GM12878 (cell line): Measurements from ENCODE around the gene LAMA2. TPM values are rescaled to one million over a fixed set of nuclear protein-coding genes. Genes with fewer than 3 reads are reported as not detected.

Experiments used
- ATAC-seq: fragments of 200-7000 bp; cut with Tn5 transposase; 3 replicates; pipeline ENCODE4 v1.9.1; 2020; ENCODE audit warnings: mild to moderate bottlenecking, moderate library complexity
- BruUV-seq: library from RNA; stranded (reverse); fragments of 400-500 nt; replicated peaks from 2 replicates; lab custom pipeline; 2021; lab: Mats Ljungman, UMichigan
- CTCF ChIA-PET: fragments of 300-600 bp; sonication (Branson Sonifier 250); formaldehyde crosslinking; extraction: SDS; loops from one replicate; lab custom pipeline; 2021; ENCODE audit warnings: inconsistent platforms; lab: Yijun Ruan, JAX
- POLR2A ChIA-PET: fragments of 350-600 bp; formaldehyde crosslinking; extraction: SDS; loops from one replicate; lab custom pipeline; 2021; ENCODE audit warnings: inconsistent platforms; lab: Charles Lee
- RAD21 ChIA-PET: fragments of 300-600 bp; sonication (Branson Sonifier 250); formaldehyde crosslinking; loops from one replicate; lab custom pipeline; 2023; ENCODE audit warnings: antibody characterized with exemption; ENCODE audit not compliant: unreplicated experiment; lab: Charles Lee
- SMC1A ChIA-PET: fragments of 300-600 bp; sonication (Branson Sonifier 250); formaldehyde crosslinking; loops from one replicate; lab custom pipeline; 2023; ENCODE audit not compliant: unreplicated experiment, uncharacterized antibody; lab: Charles Lee
- DNase-seq: peaks from one replicate; pipeline ENCODE4 v3.0.0-alpha.2; 2011; ENCODE audit warnings: low read depth, low spot score
- FAIRE-seq: peaks from 3 replicates; lab custom pipeline; 2011; peaks lifted over from hg19 to GRCh38; lab: Jason Lieb, UNC
- H2AFZ ChIP-seq: 2 replicates; pipeline ENCODE4 v1.6.0; 2011; ENCODE audit warnings: low read depth, low read length, control low read depth; ENCODE audit not compliant: control insufficient read depth
- H3K27ac ChIP-seq: 2 replicates; pipeline ENCODE4 v1.5.1; 2011; ENCODE audit warnings: control low read depth; ENCODE audit not compliant: control insufficient read depth, insufficient read depth
- H3K27me3 ChIP-seq, 2 experiments: replicated peaks in 1 of 2; 2 replicates each; pipeline versions ENCODE4 v1.6.0 to v1.6.1; 2011; ENCODE audit warnings: low read length in 1 of 2; ENCODE audit not compliant: control insufficient read depth in 2 of 2, insufficient read depth in 2 of 2
- H3K36me3 ChIP-seq, 2 experiments: 2 replicates each; pipeline ENCODE4 v1.5.1; 2011; ENCODE audit warnings: low read length in 1 of 2; ENCODE audit not compliant: control insufficient read depth in 2 of 2, insufficient read depth in 2 of 2
- H3K4me1 ChIP-seq: 2 replicates; pipeline ENCODE4 v1.6.1; 2011; ENCODE audit warnings: mild to moderate bottlenecking, low read length, moderate library complexity, mixed read lengths; ENCODE audit not compliant: control insufficient read depth, insufficient read depth
- H3K4me2 ChIP-seq: 2 replicates; pipeline ENCODE4 v1.6.0; 2011; ENCODE audit warnings: control low read depth; ENCODE audit not compliant: control insufficient read depth, insufficient read depth
- H3K4me3 ChIP-seq: fragments of 200-600 bp; sonication (generic); 2 replicates; pipeline ENCODE4 v1.5.1; 2016
- H3K79me2 ChIP-seq: 2 replicates; pipeline ENCODE4 v1.6.0; 2011; ENCODE audit warnings: low read length; ENCODE audit not compliant: control insufficient read depth, insufficient read depth
- H3K9ac ChIP-seq: 2 replicates; pipeline ENCODE4 v1.8.0; 2011; ENCODE audit warnings: low read length, control low read depth, mixed read lengths; ENCODE audit not compliant: control insufficient read depth, insufficient read depth
- H3K9me3 ChIP-seq: replicated peaks from 3 replicates; pipeline ENCODE4 v1.5.1; 2011; ENCODE audit warnings: mild to moderate bottlenecking, low read length; ENCODE audit not compliant: control insufficient read depth, insufficient read depth
- H4K20me1 ChIP-seq: 2 replicates; pipeline ENCODE4 v1.6.0; 2011; ENCODE audit not compliant: control insufficient read depth, insufficient read depth
- BMI1 ChIP-seq: fragments of 450-650 bp; IDR thresholded peaks from 2 replicates; pipeline ENCODE4 v1.6.1; 2016; ENCODE audit warnings: mild to moderate bottlenecking, moderate library complexity, borderline replicate concordance
- CTCF ChIP-seq, 3 experiments: IDR thresholded peaks in 2 of 3; conservative IDR thresholded peaks in 1 of 3; 2 replicates each; pipeline ENCODE4 v1.5.1; 2011; ENCODE audit warnings: low read depth in 3 of 3, low read length in 3 of 3, mild to moderate bottlenecking in 3 of 3, control low read depth in 2 of 3, moderate library complexity in 2 of 3, inconsistent platforms in 1 of 3, mixed read lengths in 1 of 3; ENCODE audit not compliant: control insufficient read depth in 2 of 3, insufficient read depth in 1 of 3; ENCODE audit errors: extremely low read depth in 1 of 3
- FOS ChIP-seq: IDR thresholded peaks from 3 replicates; pipeline ENCODE4 v1.6.1; 2011; ENCODE audit warnings: borderline replicate concordance; ENCODE audit not compliant: insufficient read length; ENCODE audit errors: extremely low read depth
- FOXM1 ChIP-seq: IDR thresholded peaks from 2 replicates; pipeline ENCODE4 v1.6.1; 2012; ENCODE audit warnings: low read depth, mild to moderate bottlenecking, inconsistent platforms, low read length, moderate library complexity
- MTA3 ChIP-seq: IDR thresholded peaks from 2 replicates; pipeline ENCODE4 v1.6.1; 2012; ENCODE audit warnings: low read length, inconsistent platforms, borderline replicate concordance
- NR2C1 ChIP-seq: fragments of 450-650 bp; IDR thresholded peaks from 2 replicates; pipeline ENCODE4 v1.6.1; 2017; ENCODE audit warnings: antibody characterized with exemption, mild to moderate bottlenecking, moderate library complexity
- NRF1 ChIP-seq: conservative IDR thresholded peaks from 2 replicates; pipeline ENCODE4 v1.6.1; 2011; ENCODE audit warnings: mild to moderate bottlenecking, low read depth, low read length, improper control_type of control experiment
- RFX5 ChIP-seq: IDR thresholded peaks from 2 replicates; pipeline ENCODE4 v1.6.1; 2011; ENCODE audit warnings: low read depth, low read length, improper control_type of control experiment
- SMAD1 ChIP-seq: fragments of 450-650 bp; IDR thresholded peaks from 2 replicates; pipeline ENCODE4 v1.6.1; 2018; ENCODE audit warnings: mild to moderate bottlenecking, low read depth; ENCODE audit not compliant: partially characterized antibody
- SMC3 ChIP-seq: IDR thresholded peaks from 2 replicates; pipeline ENCODE4 v1.6.1; 2011; ENCODE audit warnings: low read length, improper control_type of control experiment, borderline replicate concordance
- SPI1 ChIP-seq: IDR thresholded peaks from 2 replicates; pipeline ENCODE4 v1.6.1; 2011; ENCODE audit warnings: low read depth, mild to moderate bottlenecking, low read length, moderate library complexity, borderline replicate concordance; ENCODE audit not compliant: insufficient read depth
- SUZ12 ChIP-seq: fragments of 200-600 bp; sonication (generic); IDR thresholded peaks from one replicate; pipeline ENCODE4 v1.6.1; 2018; ENCODE audit warnings: antibody characterized with exemption, mild to moderate bottlenecking; ENCODE audit not compliant: unreplicated experiment
- ZBED1 ChIP-seq: IDR thresholded peaks from 2 replicates; pipeline ENCODE4 v1.6.1; 2016; ENCODE audit warnings: borderline replicate concordance
- WGBS: methylation state at CpG from one replicate; pipeline ENCODE4 v1.1.6; 2016; ENCODE audit warnings: low lambda C conversion rate; ENCODE audit not compliant: insufficient replicate concordance, insufficient coverage; ENCODE audit errors: missing lambda C conversion rate; 5-methylcytosine and 5-hydroxymethylcytosine counted together
- in situ Hi-C: fragments of 300-500 bp; cut with MboI; formaldehyde crosslinking; loops from 9 replicates; pipeline ENCODE4 v1.14.3; 2018; ENCODE audit warnings: mixed read lengths
- intact Hi-C: fragments of 100-400 bp; cut with micrococcal nuclease; formaldehyde crosslinking; loops from one replicate; pipeline ENCODE4 v1.14.2; 2022; ENCODE audit not compliant: unreplicated experiment
- polyA plus RNA-seq, 11 experiments: library from polyadenylated mRNA; depleted of rRNA in 4 of 11; unstranded in 6 of 11; stranded (reverse) in 5 of 11; fragments of >200 nt; fragmentation: Nextera tagmentation in 4 of 11; fragmentation: Illumina TruSeq in 1 of 11; extraction: Ambion mirVana in 4 of 11; extraction: Trizol in 1 of 11; gene quantifications; 1 replicate in 1 of 11; 2 replicates in 10 of 11; pipeline versions ENCODE4 v1.2.1 to v1.2.3, GENCODE V29; 2011 to 2016; ENCODE audit warnings: inconsistent platforms in 2 of 11, missing spikeins in 2 of 11, low read depth in 1 of 11
- total RNA-seq, 4 experiments: library from RNA; depleted of rRNA in 3 of 4; stranded (reverse); fragments of >200 nt in 3 of 4; fragmentation: Illumina TruSeq in 1 of 4; extraction: Trizol in 1 of 4; gene quantifications; 2 replicates each; pipeline versions ENCODE4 v1.2.1 to v1.2.3, GENCODE V29; 2013 to 2021
- TF ChIP-seq, protein P1 (sequence below): IDR thresholded peaks from 2 replicates; pipeline ENCODE4 v1.6.1; 2012; ENCODE audit warnings: low read length, inconsistent platforms
- TF ChIP-seq, protein P2 (sequence below): IDR thresholded peaks from 2 replicates; pipeline ENCODE4 v1.6.1; 2012; ENCODE audit warnings: low read depth, low read length, improper control_type of control experiment
- TF ChIP-seq, protein P3 (sequence below): fragments of 450-650 bp; formaldehyde crosslinking; IDR thresholded peaks from 2 replicates; pipeline ENCODE4 v1.4.0; 2022; ENCODE audit warnings: mild to moderate bottlenecking, moderate library complexity

Gene LAMA2
- total and polyA plus RNA-seq, 10 of the 15 experiments (the other 5 are each of a cell fraction or from before 2014, with no cell fraction given) = 0.04 to 2.0 (median 0.37) TPM; not detected in 1

DNA sequence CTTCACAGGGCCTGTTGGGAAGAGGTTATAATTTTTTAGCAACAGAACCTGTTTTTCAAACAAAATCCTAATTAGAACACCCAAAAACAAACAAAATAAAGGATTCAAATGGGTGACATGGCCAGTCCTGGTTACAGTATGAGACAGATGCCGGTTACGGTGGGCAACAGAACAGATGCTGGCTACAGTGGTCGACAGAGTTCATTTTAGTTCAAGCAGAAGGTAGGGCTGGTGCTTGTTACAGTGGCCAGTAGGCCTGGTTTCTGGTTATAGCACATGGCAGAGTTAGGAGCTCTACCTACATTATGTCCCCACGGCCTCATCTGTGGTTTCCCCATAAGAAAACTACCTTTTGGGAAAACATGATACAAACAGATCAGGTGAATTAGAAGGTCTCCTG lies 327.7 kb downstream of the LAMA2 start:
- RAD21 ChIA-PET = no interaction called here
- no peaks in the 10 kb centered on the region for H3K9me3 ChIP-seq
- TF ChIP-seq NR2C1 = no peak
- TF ChIP-seq SPI1 = no peak
- TF ChIP-seq ZBED1 = no peak
- no peak for TF ChIP-seq SMC3
- no peak for TF ChIP-seq NRF1
- TF ChIP-seq FOXM1 = no peak
- no peak for TF ChIP-seq SMAD1
- TF ChIP-seq SUZ12 = no peak
- TF ChIP-seq FOS = no peak
- TF ChIP-seq CTCF (IDR thresholded peaks at IDR 0.05 in 2 of 3, conservative IDR thresholded peaks at IDR 0.05 in 1 of 3; ENCODE audit: control insufficient read depth in 2 of 3, extremely low read depth in 1 of 3, insufficient read depth in 1 of 3, low read depth in 3 of 3, low read length in 3 of 3) = no peak
- no peak for TF ChIP-seq RFX5
- no peak for TF ChIP-seq MTA3
- TF ChIP-seq, protein P1, sequence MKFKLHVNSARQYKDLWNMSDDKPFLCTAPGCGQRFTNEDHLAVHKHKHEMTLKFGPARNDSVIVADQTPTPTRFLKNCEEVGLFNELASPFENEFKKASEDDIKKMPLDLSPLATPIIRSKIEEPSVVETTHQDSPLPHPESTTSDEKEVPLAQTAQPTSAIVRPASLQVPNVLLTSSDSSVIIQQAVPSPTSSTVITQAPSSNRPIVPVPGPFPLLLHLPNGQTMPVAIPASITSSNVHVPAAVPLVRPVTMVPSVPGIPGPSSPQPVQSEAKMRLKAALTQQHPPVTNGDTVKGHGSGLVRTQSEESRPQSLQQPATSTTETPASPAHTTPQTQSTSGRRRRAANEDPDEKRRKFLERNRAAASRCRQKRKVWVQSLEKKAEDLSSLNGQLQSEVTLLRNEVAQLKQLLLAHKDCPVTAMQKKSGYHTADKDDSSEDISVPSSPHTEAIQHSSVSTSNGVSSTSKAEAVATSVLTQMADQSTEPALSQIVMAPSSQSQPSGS = no peak
- TF ChIP-seq BMI1 = no peak
- TF ChIP-seq, protein P2, sequence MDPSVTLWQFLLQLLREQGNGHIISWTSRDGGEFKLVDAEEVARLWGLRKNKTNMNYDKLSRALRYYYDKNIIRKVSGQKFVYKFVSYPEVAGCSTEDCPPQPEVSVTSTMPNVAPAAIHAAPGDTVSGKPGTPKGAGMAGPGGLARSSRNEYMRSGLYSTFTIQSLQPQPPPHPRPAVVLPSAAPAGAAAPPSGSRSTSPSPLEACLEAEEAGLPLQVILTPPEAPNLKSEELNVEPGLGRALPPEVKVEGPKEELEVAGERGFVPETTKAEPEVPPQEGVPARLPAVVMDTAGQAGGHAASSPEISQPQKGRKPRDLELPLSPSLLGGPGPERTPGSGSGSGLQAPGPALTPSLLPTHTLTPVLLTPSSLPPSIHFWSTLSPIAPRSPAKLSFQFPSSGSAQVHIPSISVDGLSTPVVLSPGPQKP = no peak
- TF ChIP-seq, protein P3, sequence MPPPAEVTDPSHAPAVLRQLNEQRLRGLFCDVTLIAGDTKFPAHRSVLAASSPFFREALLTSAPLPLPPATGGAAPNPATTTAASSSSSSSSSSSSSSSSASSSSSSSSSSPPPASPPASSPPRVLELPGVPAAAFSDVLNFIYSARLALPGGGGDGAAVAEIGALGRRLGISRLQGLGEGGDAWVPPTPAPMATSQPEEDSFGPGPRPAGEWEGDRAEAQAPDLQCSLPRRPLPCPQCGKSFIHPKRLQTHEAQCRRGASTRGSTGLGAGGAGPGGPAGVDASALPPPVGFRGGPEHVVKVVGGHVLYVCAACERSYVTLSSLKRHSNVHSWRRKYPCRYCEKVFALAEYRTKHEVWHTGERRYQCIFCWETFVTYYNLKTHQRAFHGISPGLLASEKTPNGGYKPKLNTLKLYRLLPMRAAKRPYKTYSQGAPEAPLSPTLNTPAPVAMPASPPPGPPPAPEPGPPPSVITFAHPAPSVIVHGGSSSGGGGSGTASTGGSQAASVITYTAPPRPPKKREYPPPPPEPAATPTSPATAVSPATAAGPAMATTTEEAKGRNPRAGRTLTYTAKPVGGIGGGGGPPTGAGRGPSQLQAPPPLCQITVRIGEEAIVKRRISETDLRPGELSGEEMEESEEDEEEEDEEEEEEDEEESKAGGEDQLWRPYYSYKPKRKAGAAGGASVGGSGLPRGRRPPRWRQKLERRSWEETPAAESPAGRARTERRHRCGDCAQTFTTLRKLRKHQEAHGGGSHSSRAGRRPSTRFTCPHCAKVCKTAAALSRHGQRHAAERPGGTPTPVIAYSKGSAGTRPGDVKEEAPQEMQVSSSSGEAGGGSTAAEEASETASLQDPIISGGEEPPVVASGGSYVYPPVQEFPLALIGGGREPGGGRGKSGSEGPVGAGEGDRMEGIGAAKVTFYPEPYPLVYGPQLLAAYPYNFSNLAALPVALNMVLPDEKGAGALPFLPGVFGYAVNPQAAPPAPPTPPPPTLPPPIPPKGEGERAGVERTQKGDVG (CRISPR knock-in tag) = no peak
- TF ChIP-seq, all 136 proteins: peak for 0
- CTCF ChIA-PET = interaction anchor here (0.8 kb wide), 1 partner anchor 9 kb away, joined by 3 read pairs; no protein-coding TSS in a partner anchor
- Histone ChIP-seq H3K79me2 (no peaks in the 10 kb centered on the region), H3K4me1 (no peaks in the 10 kb centered on the region), H3K9ac (no peak overlapping the region), H3K4me2 (no peak overlapping the region), H3K27ac (no peak overlapping the region), H2AFZ (no peak overlapping the region), H4K20me1 (no peaks in the 10 kb centered on the region), H3K4me3 (no peak overlapping the region), H3K27me3 (no peaks in the 10 kb centered on the region), H3K36me3 (no peaks in the 10 kb centered on the region)
- FAIRE-seq (no peak), ATAC-seq (no peak), DNase-seq (no peak)
- in situ Hi-C loops (no loop called here), intact Hi-C loops (no loop called here)
- SMC1A ChIA-PET = interaction anchor here (1.2 kb wide), 1 partner anchor 10 kb away, joined by 3 read pairs; no protein-coding TSS in a partner anchor
- BruUV-seq = no TSS peak
- WGBS = 50% methylated on average over 4 of the region's 4 CpGs
- POLR2A ChIA-PET = no interaction called here
